ENCODE results near the gene PSMB2. TPM values are rescaled to one million over a fixed set of nuclear protein-coding genes. Genes with fewer than 3 reads are reported as not detected.

The PSMB2 gene
- total and polyA plus RNA-seq, 2 of the 8 experiments (the other 6 are each of a cell fraction or from before 2014, with no cell fraction given) = 91.4 to 101 TPM

DNA sequence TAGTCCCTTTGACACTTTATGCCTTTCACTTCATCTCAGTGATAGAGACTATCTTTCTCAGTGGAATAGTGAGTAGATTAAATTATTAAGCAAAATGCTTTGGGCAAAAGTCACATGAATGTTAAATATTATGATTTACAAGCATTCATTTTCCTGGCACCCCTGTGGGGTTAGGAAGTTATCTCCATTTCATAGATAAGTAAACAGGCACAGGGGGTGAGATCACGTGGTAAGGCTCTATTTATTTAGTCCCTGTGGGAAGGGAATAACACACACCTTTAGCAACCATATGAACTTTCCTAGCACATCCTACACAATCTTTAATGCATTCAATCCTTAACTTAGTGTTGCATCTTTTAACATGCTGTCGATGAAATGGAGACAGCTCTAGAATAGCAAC, 12.3 kb downstream of the PSMB2 start:
- CTCF ChIA-PET (ENCODE audit: partially characterized antibody) = interaction anchor here (1.9 to 3.3 kb wide), 3 partner anchors 64 to 98 kb away, joined by 5 to 20 read pairs (median 10); no protein-coding TSS in a partner anchor
- no peak overlapping the region for H3K4me3 ChIP-seq (ENCODE audit: extremely low read depth in 1 of 4, insufficient read depth in 2 of 4, low read depth in 3 of 4, low read length in 4 of 4)
- no peak overlapping the region for H4K91ac ChIP-seq (replicated peaks; ENCODE audit: insufficient read length, low read length)
- TF ChIP-seq TAF1 (IDR thresholded peaks at IDR 0.05; ENCODE audit: low read depth, low read length) = no peak
- no peak for TF ChIP-seq POLR2AphosphoS5 (IDR thresholded peaks at IDR 0.05; ENCODE audit: low read depth, low read length)
- no peak for TF ChIP-seq SIRT6 (IDR thresholded peaks at IDR 0.05; ENCODE audit: low read length)
- no peak for TF ChIP-seq CEBPB (IDR thresholded peaks at IDR 0.05; ENCODE audit: low read depth, low read length)
- TF ChIP-seq RBBP5 (IDR thresholded peaks at IDR 0.05; ENCODE audit: borderline replicate concordance, low read depth, low read length) = no peak
- no peak for TF ChIP-seq POLR2A (IDR thresholded peaks at IDR 0.05; ENCODE audit: control extremely low read depth in 1 of 2, low read depth in 2 of 2, low read length in 2 of 2)
- TF ChIP-seq, protein P1, sequence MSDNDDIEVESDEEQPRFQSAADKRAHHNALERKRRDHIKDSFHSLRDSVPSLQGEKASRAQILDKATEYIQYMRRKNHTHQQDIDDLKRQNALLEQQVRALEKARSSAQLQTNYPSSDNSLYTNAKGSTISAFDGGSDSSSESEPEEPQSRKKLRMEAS (IDR thresholded peaks at IDR 0.05) = no peak
- no peak for TF ChIP-seq GTF2F1 (IDR thresholded peaks at IDR 0.05; ENCODE audit: borderline replicate concordance, low read depth, low read length)
- TF ChIP-seq CBX8 (IDR thresholded peaks at IDR 0.05; ENCODE audit: borderline replicate concordance, low read depth, low read length) = no peak
- no peak for TF ChIP-seq CTBP2 (IDR thresholded peaks at IDR 0.05; ENCODE audit: borderline replicate concordance, insufficient read depth, insufficient read length, low read length)
- no peak for TF ChIP-seq KDM4A (IDR thresholded peaks at IDR 0.05; ENCODE audit: low read depth, low read length, severe bottlenecking)
- TF ChIP-seq TCF12 (IDR thresholded peaks at IDR 0.05; ENCODE audit: low read depth, low read length) = no peak
- TF ChIP-seq, protein P2, sequence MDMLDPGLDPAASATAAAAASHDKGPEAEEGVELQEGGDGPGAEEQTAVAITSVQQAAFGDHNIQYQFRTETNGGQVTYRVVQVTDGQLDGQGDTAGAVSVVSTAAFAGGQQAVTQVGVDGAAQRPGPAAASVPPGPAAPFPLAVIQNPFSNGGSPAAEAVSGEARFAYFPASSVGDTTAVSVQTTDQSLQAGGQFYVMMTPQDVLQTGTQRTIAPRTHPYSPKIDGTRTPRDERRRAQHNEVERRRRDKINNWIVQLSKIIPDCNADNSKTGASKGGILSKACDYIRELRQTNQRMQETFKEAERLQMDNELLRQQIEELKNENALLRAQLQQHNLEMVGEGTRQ (IDR thresholded peaks at IDR 0.05; ENCODE audit: low read length) = no peak
- TF ChIP-seq CBX5 (IDR thresholded peaks at IDR 0.05; ENCODE audit: low read depth, low read length) = no peak

More for the DNA sequence above, 12.3 kb downstream of the PSMB2 start:
- H3K27ac ChIP-seq (ENCODE audit: low read depth, low read length) = no peak overlapping the region
- H3K18ac ChIP-seq (ENCODE audit: extremely low read depth, low read length) = no peak overlapping the region
- no peak overlapping the region for H4K5ac ChIP-seq (ENCODE audit: insufficient read length, low read depth, low read length)
- POLR2A ChIA-PET (ENCODE audit: partially characterized antibody) = interaction anchor here (1.2 kb wide), 1 partner anchor 9 kb away, joined by 3 read pairs; no protein-coding TSS in a partner anchor
- H2BK120ac ChIP-seq (replicated peaks; ENCODE audit: low read depth, low read length) = no peak overlapping the region
- no peak overlapping the region for H2BK20ac ChIP-seq (ENCODE audit: low read length)
- no peak overlapping the region for H3K4ac ChIP-seq (replicated peaks; ENCODE audit: insufficient read length, low read depth, low read length)
- WGBS, 2 experiments (ENCODE audit: extremely low coverage in 1 of 2, insufficient coverage in 1 of 2, insufficient read length in 1 of 2, insufficient replicate concordance in 2 of 2, low coverage in 1 of 2, low lambda C conversion rate in 2 of 2, missing lambda C conversion rate in 1 of 2) = 88% methylated on average over 2 of the region's 2 CpGs; no CpG with 5 or more reads in 1 of the 2 experiments
- H3K79me2 ChIP-seq (ENCODE audit: control insufficient read depth in 1 of 2, insufficient read depth in 2 of 2, low read length in 2 of 2) = peaks cover 0 to 11% of the 10 kb centered on the region in 2 experiments; a peak in 3 of 4 replicates
- H2AFZ ChIP-seq (ENCODE audit: low read length) = no peak overlapping the region
- no peak overlapping the region for H2BK12ac ChIP-seq (ENCODE audit: low read depth, low read length)
- no peak overlapping the region for H3K9ac ChIP-seq (replicated peaks in 1 of 4; ENCODE audit: extremely low read depth in 1 of 4, low read depth in 3 of 4, low read length in 3 of 4)
- H3K56ac ChIP-seq (replicated peaks; ENCODE audit: insufficient read length, low read depth, low read length) = no peak overlapping the region
- H3K4me2 ChIP-seq (ENCODE audit: insufficient read depth in 1 of 2, low read depth in 2 of 2, low read length in 2 of 2) = no peak overlapping the region
- no peak overlapping the region for H3K23ac ChIP-seq (ENCODE audit: insufficient read length)
- H3K23me2 ChIP-seq (ENCODE audit: low read depth, low read length) = no peaks in the 10 kb centered on the region
- H3K14ac ChIP-seq (ENCODE audit: insufficient read length) = no peak overlapping the region
- H3K27me3 ChIP-seq (replicated peaks in 1 of 4; ENCODE audit: control insufficient read depth in 3 of 4, extremely low read depth in 1 of 4, insufficient read depth in 3 of 4, low read length in 3 of 4) = no peaks in the 10 kb centered on the region
- no peak overlapping the region for H2AK5ac ChIP-seq (ENCODE audit: low read depth, low read length)
- FAIRE-seq = no peak
- H3K36me3 ChIP-seq (ENCODE audit: control insufficient read depth in 2 of 4, insufficient read depth in 4 of 4, low read length in 3 of 4) = peaks cover 11 to 55% (median 44%) of the 10 kb centered on the region in 4 experiments
- DNase-seq (ENCODE audit: low read depth in 1 of 2, low spot score in 2 of 2) = no peak
- no peaks in the 10 kb centered on the region for H3K4me1 ChIP-seq (replicated peaks in 1 of 4; ENCODE audit: control insufficient read depth in 3 of 4, insufficient read depth in 4 of 4, low read length in 3 of 4)
- no peaks in the 10 kb centered on the region for H3K9me3 ChIP-seq (ENCODE audit: insufficient read depth in 2 of 2, low read depth in 1 of 2, low read length in 1 of 2)
- H4K8ac ChIP-seq (ENCODE audit: extremely low read depth, insufficient read depth, low read length) = no peak overlapping the region
- H2BK5ac ChIP-seq (ENCODE audit: low read depth, low read length) = no peak overlapping the region
- peaks cover 0 to 10% of the 10 kb centered on the region in 2 experiments for H4K20me1 ChIP-seq (replicated peaks in 1 of 2; ENCODE audit: control insufficient read depth in 1 of 2, insufficient read depth in 2 of 2, low read length in 2 of 2)
- no peak overlapping the region for H2BK15ac ChIP-seq (ENCODE audit: low read length)
- no peaks in the 10 kb centered on the region for H3K79me1 ChIP-seq (ENCODE audit: low read depth, low read length)

Measured in H1 (cell line).